ENCODE measurements around the gene DAPK1.
A peak's percentile ranks its signal among the peaks of the same experiment; 100 is the strongest.

Gene DAPK1

GRCh38 chr9:87718852-87719612, 221.4 kb downstream of the DAPK1 start:
- Mint-ChIP-seq H3K4me1 (ENCODE audit: low read depth) (peaks cover 4% of the 10 kb centered on the region), H3K27me3 (ENCODE audit: low read depth) (peaks cover 37% of the 10 kb centered on the region), H3K4me3 (no peak overlapping the region), H3K36me3 (ENCODE audit: low read depth) (no peaks in the 10 kb centered on the region), H3K9me3 (no peaks in the 10 kb centered on the region), H3K27ac (no peak overlapping the region)

GRCh38 chr9:87720173-87720572, 222.5 kb downstream of the DAPK1 start:
- Mint-ChIP-seq H3K36me3 (ENCODE audit: low read depth) (no peaks in the 10 kb centered on the region), H3K27ac (no peak overlapping the region), H3K27me3 (ENCODE audit: low read depth) (peaks cover 42% of the 10 kb centered on the region), H3K4me1 (ENCODE audit: low read depth) (no peaks in the 10 kb centered on the region), H3K4me3 (no peak overlapping the region), H3K9me3 (no peaks in the 10 kb centered on the region)

GRCh38 chr9:87722393-87723088, 224.9 kb downstream of the DAPK1 start:
- peaks cover 4% of the 10 kb centered on the region for H3K4me1 Mint-ChIP-seq (ENCODE audit: low read depth)
- H3K27ac Mint-ChIP-seq: no peak overlapping the region
- peaks cover 2% of the 10 kb centered on the region for H3K36me3 Mint-ChIP-seq (ENCODE audit: low read depth)
- no peaks in the 10 kb centered on the region for H3K9me3 Mint-ChIP-seq
- peaks cover 54% of the 10 kb centered on the region for H3K27me3 Mint-ChIP-seq (ENCODE audit: low read depth)
- no peak overlapping the region for H3K4me3 Mint-ChIP-seq

- Mint-ChIP-seq H3K27ac (no peak overlapping the region), H3K36me3 (ENCODE audit: low read depth) (peaks cover 3% of the 10 kb centered on the region), H3K4me3 (peak overlapping the region; percentile 81), H3K9me3 (no peaks in the 10 kb centered on the region), H3K4me1 (ENCODE audit: low read depth) (peaks cover 4% of the 10 kb centered on the region), H3K27me3 (ENCODE audit: low read depth) (peaks cover 58% of the 10 kb centered on the region)
These were observed 227.8 kb downstream of the DAPK1 start for GRCh38 chr9:87725356-87725899.

GRCh38 chr9:87725900-87726709, 228.4 kb downstream of the DAPK1 start, which contains the start of gene CTSL:
Gene CTSL, plus strand, starts transcription at chr9:87726119. Its CDS starts 1,485 bp downstream, at chr9:87727604.
- Mint-ChIP-seq H3K27me3 (ENCODE audit: low read depth) (peaks cover 51% of the 10 kb centered on the region), H3K36me3 (ENCODE audit: low read depth) (peaks cover 3% of the 10 kb centered on the region), H3K4me3 (peak within 1 kb of the TSS; percentile 81), H3K27ac (peak within 1 kb of the TSS; percentile 52), H3K9me3 (no peaks in the 10 kb centered on the region), H3K4me1 (ENCODE audit: low read depth) (peaks cover 4% of the 10 kb centered on the region)

- peaks cover 3% of the 10 kb centered on the region for H3K36me3 Mint-ChIP-seq (ENCODE audit: low read depth)
- peaks cover 4% of the 10 kb centered on the region for H3K4me1 Mint-ChIP-seq (ENCODE audit: low read depth)
- peaks cover 37% of the 10 kb centered on the region for H3K27me3 Mint-ChIP-seq (ENCODE audit: low read depth)
- H3K4me3 Mint-ChIP-seq: no peak overlapping the region
- H3K9me3 Mint-ChIP-seq: no peaks in the 10 kb centered on the region
- H3K27ac Mint-ChIP-seq: no peak overlapping the region
These were observed 231.6 kb downstream of the DAPK1 start for GRCh38 chr9:87729246-87729645.

GRCh38 chr9:87731321-87731720, 233.7 kb downstream of the DAPK1 start:
- peaks cover 19% of the 10 kb centered on the region for H3K27me3 Mint-ChIP-seq (ENCODE audit: low read depth)
- no peaks in the 10 kb centered on the region for H3K9me3 Mint-ChIP-seq
- H3K27ac Mint-ChIP-seq: no peak overlapping the region
- H3K4me1 Mint-ChIP-seq (ENCODE audit: low read depth): peaks cover 2% of the 10 kb centered on the region
- peaks cover 1% of the 10 kb centered on the region for H3K36me3 Mint-ChIP-seq (ENCODE audit: low read depth)
- H3K4me3 Mint-ChIP-seq: no peak overlapping the region

GRCh38 chr9:87732344-87732743, 234.7 kb downstream of the DAPK1 start:
- no peaks in the 10 kb centered on the region for H3K4me1 Mint-ChIP-seq (ENCODE audit: low read depth)
- H3K4me3 Mint-ChIP-seq: no peak overlapping the region
- H3K9me3 Mint-ChIP-seq: no peaks in the 10 kb centered on the region
- H3K27ac Mint-ChIP-seq: no peak overlapping the region
- peaks cover 1% of the 10 kb centered on the region for H3K36me3 Mint-ChIP-seq (ENCODE audit: low read depth)
- H3K27me3 Mint-ChIP-seq (ENCODE audit: low read depth): peaks cover 12% of the 10 kb centered on the region

GRCh38 chr9:87732756-87733155, 235.1 kb downstream of the DAPK1 start:
- Mint-ChIP-seq H3K4me3 (no peak overlapping the region), H3K36me3 (ENCODE audit: low read depth) (peaks cover 1% of the 10 kb centered on the region), H3K9me3 (no peaks in the 10 kb centered on the region), H3K27ac (no peak overlapping the region), H3K4me1 (ENCODE audit: low read depth) (no peaks in the 10 kb centered on the region), H3K27me3 (ENCODE audit: low read depth) (peaks cover 8% of the 10 kb centered on the region)

- H3K4me3 Mint-ChIP-seq: no peak overlapping the region
- no peak overlapping the region for H3K27ac Mint-ChIP-seq
- no peaks in the 10 kb centered on the region for H3K4me1 Mint-ChIP-seq (ENCODE audit: low read depth)
- no peaks in the 10 kb centered on the region for H3K36me3 Mint-ChIP-seq (ENCODE audit: low read depth)
- H3K9me3 Mint-ChIP-seq: no peaks in the 10 kb centered on the region
- H3K27me3 Mint-ChIP-seq (ENCODE audit: low read depth): peaks cover 5% of the 10 kb centered on the region
These were observed 235.8 kb downstream of the DAPK1 start for GRCh38 chr9:87733273-87734052.

GRCh38 chr9:87734106-87734505, 236.4 kb downstream of the DAPK1 start:
- Mint-ChIP-seq H3K4me1 (ENCODE audit: low read depth) (no peaks in the 10 kb centered on the region), H3K9me3 (no peaks in the 10 kb centered on the region), H3K27me3 (ENCODE audit: low read depth) (peaks cover 5% of the 10 kb centered on the region), H3K36me3 (ENCODE audit: low read depth) (no peaks in the 10 kb centered on the region), H3K4me3 (no peak overlapping the region), H3K27ac (no peak overlapping the region)

- Mint-ChIP-seq H3K9me3 (peaks cover 4% of the 10 kb centered on the region), H3K4me1 (ENCODE audit: low read depth) (no peaks in the 10 kb centered on the region), H3K36me3 (ENCODE audit: low read depth) (no peaks in the 10 kb centered on the region), H3K27ac (no peak overlapping the region), H3K4me3 (no peak overlapping the region), H3K27me3 (ENCODE audit: low read depth) (peaks cover 24% of the 10 kb centered on the region)
These were observed 241.9 kb downstream of the DAPK1 start for GRCh38 chr9:87739546-87739945.

GRCh38 chr9:87740209-87740608, 242.5 kb downstream of the DAPK1 start:
- H3K9me3 Mint-ChIP-seq: peaks cover 4% of the 10 kb centered on the region
- H3K27me3 Mint-ChIP-seq (ENCODE audit: low read depth): peaks cover 24% of the 10 kb centered on the region
- H3K4me3 Mint-ChIP-seq: no peak overlapping the region
- no peaks in the 10 kb centered on the region for H3K4me1 Mint-ChIP-seq (ENCODE audit: low read depth)
- no peak overlapping the region for H3K27ac Mint-ChIP-seq
- no peaks in the 10 kb centered on the region for H3K36me3 Mint-ChIP-seq (ENCODE audit: low read depth)

GRCh38 chr9:87741326-87741725, 243.7 kb downstream of the DAPK1 start:
- peaks cover 4% of the 10 kb centered on the region for H3K9me3 Mint-ChIP-seq
- H3K4me3 Mint-ChIP-seq: no peak overlapping the region
- peaks cover 27% of the 10 kb centered on the region for H3K27me3 Mint-ChIP-seq (ENCODE audit: low read depth)
- H3K27ac Mint-ChIP-seq: no peak overlapping the region
- H3K36me3 Mint-ChIP-seq (ENCODE audit: low read depth): no peaks in the 10 kb centered on the region
- no peaks in the 10 kb centered on the region for H3K4me1 Mint-ChIP-seq (ENCODE audit: low read depth)
